HepG2 (cell line): ENCODE data around the gene PBX4. TPM values are rescaled to one million over a fixed set of nuclear protein-coding genes. Genes with fewer than 3 reads are reported as not detected.

Experiments
- ATAC-seq: fragments of 200-7000 bp; cut with Tn5 transposase; 3 replicates; pipeline ENCODE4 v1.9.1; 2020; ENCODE audit warnings: mild to moderate bottlenecking, moderate library complexity
- BruUV-seq: library from RNA; stranded (reverse); fragments of 400-500 nt; replicated peaks from 2 replicates; lab custom pipeline; 2021; lab: Mats Ljungman, UMichigan
- CTCF ChIA-PET: fragments of 300-600 bp; formaldehyde crosslinking; extraction: SDS; loops from one replicate; lab custom pipeline; 2021; ENCODE audit warnings: low total read pairs, inconsistent platforms, low intra/inter-chr PET ratio; lab: Yijun Ruan, JAX
- POLR2A ChIA-PET: fragments of 350-600 bp; sonication (Branson Sonifier 250); formaldehyde crosslinking; loops from one replicate; lab custom pipeline; 2020; ENCODE audit warnings: antibody characterized with exemption, inconsistent platforms; lab: Yijun Ruan, JAX
- DNase-seq: peaks from one replicate; pipeline ENCODE4 v3.0.0-alpha.2; 2015; ENCODE audit warnings: low spot score
- FAIRE-seq: peaks from 3 replicates; lab custom pipeline; 2011; peaks lifted over from hg19 to GRCh38; lab: Jason Lieb, UNC
- H2AFZ ChIP-seq: one replicate; pipeline ENCODE4 v1.6.1; 2011; ENCODE audit warnings: low read length, inconsistent platforms
- H3K27ac ChIP-seq: fragments of 300-600 bp; 3 replicates; pipeline ENCODE4 v1.8.0; 2011; ENCODE audit warnings: mixed run types, mild to moderate bottlenecking, mixed read lengths, low read length, inconsistent platforms; ENCODE audit not compliant: insufficient read depth; ENCODE audit errors: extremely low read length
- H3K27me3 ChIP-seq, 2 experiments: fragments of 200-600 bp in 1 of 2; 2 replicates in 1 of 2; 3 replicates in 1 of 2; pipeline versions ENCODE4 v1.6.0 to v1.8.0; 2011; ENCODE audit warnings: low read length in 2 of 2, mild to moderate bottlenecking in 2 of 2, moderate library complexity in 2 of 2, inconsistent platforms in 1 of 2; ENCODE audit not compliant: insufficient read depth in 2 of 2, control insufficient read depth in 1 of 2
- H3K36me3 ChIP-seq, 2 experiments: fragments of 200-600 bp in 1 of 2; replicated peaks in 1 of 2; 2 replicates in 1 of 2; 3 replicates in 1 of 2; pipeline versions ENCODE4 v1.5.1 to v1.8.0; 2011; ENCODE audit warnings: low read length in 2 of 2, inconsistent platforms in 1 of 2; ENCODE audit not compliant: insufficient read depth in 2 of 2, control insufficient read depth in 1 of 2
- H3K4me1 ChIP-seq: 2 replicates; pipeline ENCODE4 v1.5.1; 2012; ENCODE audit warnings: low read length, inconsistent platforms; ENCODE audit not compliant: insufficient read depth
- H3K4me2 ChIP-seq: 2 replicates; pipeline ENCODE4 v1.6.0; 2011; ENCODE audit warnings: low read depth, low read length, inconsistent platforms
- H3K4me3 ChIP-seq, 3 experiments: fragments of 200-600 bp in 1 of 3; sonication (generic), shearing (Covaris generic) in 1 of 3; replicated peaks in 1 of 3; 2 replicates each; pipeline ENCODE4 v1.5.1; 2011 to 2016; ENCODE audit warnings: low read length in 3 of 3, inconsistent platforms in 2 of 3, low read depth in 2 of 3, mild to moderate bottlenecking in 2 of 3, control low read depth in 1 of 3, mixed read lengths in 1 of 3; ENCODE audit not compliant: insufficient read depth in 1 of 3
- H3K79me2 ChIP-seq: one replicate; pipeline ENCODE4 v1.6.1; 2011; ENCODE audit warnings: low read length, inconsistent platforms; ENCODE audit not compliant: insufficient read depth
- H3K9ac ChIP-seq: 2 replicates; pipeline ENCODE4 v1.6.0; 2011; ENCODE audit warnings: mild to moderate bottlenecking, low read depth, low read length, inconsistent platforms; ENCODE audit not compliant: insufficient read depth
- H3K9me3 ChIP-seq: 2 replicates; pipeline ENCODE4 v1.5.1; 2012; ENCODE audit warnings: mild to moderate bottlenecking, low read length
- H4K20me1 ChIP-seq: 2 replicates; pipeline ENCODE4 v1.6.0; 2011; ENCODE audit warnings: inconsistent platforms, mild to moderate bottlenecking, low read length, moderate library complexity; ENCODE audit not compliant: insufficient read depth
- CBX2 ChIP-seq, 2 experiments: fragments of 200-600 bp in 1 of 2; sonication (generic); formaldehyde crosslinking in 1 of 2; IDR thresholded peaks; 2 replicates each; pipeline versions ENCODE4 v1.7.0 to v1.8.1; 2018 to 2022; ENCODE audit warnings: low read depth in 2 of 2, low read length in 1 of 2, mild to moderate bottlenecking in 1 of 2, missing genetic modification reagents in 1 of 2
- ERF ChIP-seq: IDR thresholded peaks from 2 replicates; pipeline ENCODE4 v1.6.1; 2018; ENCODE audit warnings: missing biosample characterization, missing genetic modification reagents
- HNF1A ChIP-seq, 2 experiments: sonication (generic) in 1 of 2; formaldehyde crosslinking in 1 of 2; IDR thresholded peaks; 2 replicates each; pipeline versions ENCODE4 v1.4.0 to v1.6.1; 2016 to 2020; ENCODE audit warnings: borderline replicate concordance in 1 of 2, low read depth in 1 of 2, mild to moderate bottlenecking in 1 of 2, missing genetic modification reagents in 1 of 2
- HOXA5 ChIP-seq: sonication (generic); formaldehyde crosslinking; IDR thresholded peaks from 2 replicates; pipeline ENCODE4 v1.4.0; 2020; ENCODE audit warnings: missing genetic modification reagents
- JARID2 ChIP-seq: sonication (generic); formaldehyde crosslinking; IDR thresholded peaks from 2 replicates; pipeline ENCODE4 v1.8.1; 2023; ENCODE audit warnings: missing genetic modification reagents, inconsistent platforms; ENCODE audit not compliant: insufficient replicate concordance
- MBD4 ChIP-seq: IDR thresholded peaks from 2 replicates; pipeline ENCODE4 v1.6.1; 2012; ENCODE audit warnings: low read length, inconsistent platforms, borderline replicate concordance
- PHB2 ChIP-seq: fragments of 450-650 bp; IDR thresholded peaks from 2 replicates; pipeline ENCODE4 v1.6.1; 2018; ENCODE audit not compliant: partially characterized antibody
- SIX4 ChIP-seq: sonication (generic); formaldehyde crosslinking; IDR thresholded peaks from 2 replicates; pipeline ENCODE4 v1.4.0; 2020; ENCODE audit warnings: missing genetic modification reagents
- ZNF263 ChIP-seq: sonication (generic); formaldehyde crosslinking; IDR thresholded peaks from 2 replicates; pipeline ENCODE4 v1.4.0; 2020; ENCODE audit warnings: missing genetic modification reagents
- ZNF431 ChIP-seq: sonication (generic); formaldehyde crosslinking; IDR thresholded peaks from 2 replicates; pipeline ENCODE4 v1.9.0; 2022; ENCODE audit warnings: missing genetic modification reagents, low read depth, mild to moderate bottlenecking, borderline replicate concordance
- ZNF484 ChIP-seq: sonication (generic); formaldehyde crosslinking; IDR thresholded peaks from 2 replicates; pipeline ENCODE4 v1.5.1; 2020; ENCODE audit warnings: mild to moderate bottlenecking, low read depth, missing genetic modification reagents, borderline replicate concordance
- ZNF616 ChIP-seq: sonication (generic); formaldehyde crosslinking; IDR thresholded peaks from 2 replicates; pipeline ENCODE4 v1.5.0; 2020; ENCODE audit warnings: low read depth, mild to moderate bottlenecking, missing genetic modification reagents
- ZNF878 ChIP-seq: sonication (generic); formaldehyde crosslinking; IDR thresholded peaks from 2 replicates; pipeline ENCODE4 v1.8.1; 2023; ENCODE audit warnings: mild to moderate bottlenecking, missing genetic modification reagents, moderate library complexity
- WGBS: methylation state at CpG from one replicate; pipeline ENCODE4 v1.1.6; 2017; ENCODE audit warnings: low lambda C conversion rate; 5-methylcytosine and 5-hydroxymethylcytosine counted together
- in situ Hi-C: cut with HindIII; loops from 2 replicates; pipeline ENCODE4 v1.10.0; 2017; ENCODE audit warnings: low pct_unique_long_range_greater_than_20kb; ENCODE audit not compliant: extremely low pct_ligation_motif_present
- intact Hi-C: fragments of 100-400 bp; cut with micrococcal nuclease; formaldehyde crosslinking; loops from one replicate; pipeline ENCODE4 v1.10.0; 2022; ENCODE audit not compliant: unreplicated experiment
- polyA plus RNA-seq, 8 experiments: library from polyadenylated mRNA; depleted of rRNA in 3 of 8; stranded (reverse) in 7 of 8; unstranded in 1 of 8; fragments of >200 nt; fragmentation: Illumina TruSeq in 4 of 8; extraction: Trizol in 4 of 8; gene quantifications; 2 replicates each; pipeline versions ENCODE4 v1.2.1 to v1.2.3, GENCODE V29; 2011 to 2016; ENCODE audit warnings: low read depth in 4 of 8, missing spikeins in 1 of 8, mixed read lengths in 1 of 8; ENCODE audit not compliant: insufficient read depth in 1 of 8
- total RNA-seq, 5 experiments: library from RNA; depleted of rRNA; stranded (reverse); fragments of >200 nt; fragmentation: Illumina TruSeq; extraction: Trizol; gene quantifications; 2 replicates each; pipeline ENCODE4 v1.2.3, GENCODE V29; 2016; ENCODE audit warnings: low read depth in 1 of 5

PBX4 gene
- total and polyA plus RNA-seq, 2 of the 13 experiments (the other 11 are each of a cell fraction or from before 2014, with no cell fraction given): not detected

- Histone ChIP-seq H3K79me2 (no peaks in the 10 kb centered on the region), H3K4me1 (no peaks in the 10 kb centered on the region), H2AFZ (no peak overlapping the region), H3K9ac (no peak overlapping the region), H3K27ac (no peak overlapping the region), H4K20me1 (no peaks in the 10 kb centered on the region), H3K9me3 (no peaks in the 10 kb centered on the region), H3K4me2 (no peak overlapping the region), H3K36me3 (no peaks in the 10 kb centered on the region), H3K4me3 (no peak overlapping the region), H3K27me3 (no peaks in the 10 kb centered on the region)
- ATAC-seq (no peak), DNase-seq (no peak), FAIRE-seq (no peak)
- BruUV-seq: no TSS peak
- intact Hi-C loops: no loop called here
- 80% methylated on average over 1 of the region's 11 CpGs for WGBS
- TF ChIP-seq ZNF616 (CRISPR knock-in tag) (no peak), ZNF878 (no peak), JARID2 (CRISPR knock-in tag) (no peak), ERF (no peak)
- POLR2A ChIA-PET: no interaction called here
- in situ Hi-C loops: no loop called here
- CTCF ChIA-PET: no interaction called here
These were observed 11.6 kb upstream of the PBX4 start for GRCh38 chr19:19630062-19630414.

GRCh38 chr19:19628501-19629134 is 10.1 kb upstream of the PBX4 start:
- in situ Hi-C loops (no loop called here), intact Hi-C loops (no loop called here)
- H3K4me3 ChIP-seq: no peak overlapping the region
- H3K27me3 ChIP-seq: no peaks in the 10 kb centered on the region
- H2AFZ ChIP-seq: no peak overlapping the region
- no peaks in the 10 kb centered on the region for H3K4me1 ChIP-seq
- no peaks in the 10 kb centered on the region for H3K9me3 ChIP-seq
- ATAC-seq (no peak), DNase-seq (no peak), FAIRE-seq (no peak)
- H3K36me3 ChIP-seq: no peaks in the 10 kb centered on the region
- no peak overlapping the region for H3K4me2 ChIP-seq
- 96% methylated on average over 51 of the region's 51 CpGs for WGBS
- POLR2A ChIA-PET: no interaction called here
- no peaks in the 10 kb centered on the region for H4K20me1 ChIP-seq
- no TSS peak for BruUV-seq
- no peak overlapping the region for H3K27ac ChIP-seq
- CTCF ChIA-PET: no interaction called here
- no peak overlapping the region for H3K9ac ChIP-seq
- H3K79me2 ChIP-seq: no peaks in the 10 kb centered on the region
- TF ChIP-seq PHB2 (no peak), CBX2 (IDR thresholded peaks at IDR 0.05; ENCODE audit: low read depth, low read length) (no peak), CBX2 (CRISPR knock-in tag; IDR thresholded peaks at IDR 0.05; ENCODE audit: low read depth) (no peak), ZNF484 (CRISPR knock-in tag) (no peak), SIX4 (CRISPR knock-in tag) (no peak), HOXA5 (CRISPR knock-in tag) (no peak), HNF1A (IDR thresholded peaks at IDR 0.05; ENCODE audit: low read depth) (no peak), HNF1A (CRISPR knock-in tag; IDR thresholded peaks at IDR 0.05; ENCODE audit: borderline replicate concordance) (no peak), ZNF263 (CRISPR knock-in tag) (no peak), ZNF431 (CRISPR knock-in tag) (no peak), MBD4 (no peak)
